NB4 (cell line): ENCODE data around the gene NFE2L1.

Experiments used
- CTCF ChIP-seq: IDR thresholded peaks from one replicate; pipeline ENCODE4 v1.5.1; 2012; ENCODE audit warnings: low read depth, low read length
- MYC ChIP-seq: IDR thresholded peaks from 2 replicates; pipeline ENCODE4 v1.6.1; 2011; ENCODE audit warnings: low read depth, low read length
- POLR2A ChIP-seq: IDR thresholded peaks from 2 replicates; pipeline ENCODE4 v1.6.1; 2011; ENCODE audit warnings: mild to moderate bottlenecking; ENCODE audit not compliant: insufficient read length; ENCODE audit errors: extremely low read depth

GRCh38 chr17:48093341-48094045 is 45.3 kb downstream of the NFE2L1 start:
- no peak for TF ChIP-seq POLR2A
- no peak for TF ChIP-seq CTCF
- TF ChIP-seq MYC = no peak
